HepG2 (cell line): ENCODE measurements around the gene TRIM7. TPM values are rescaled to one million over a fixed set of nuclear protein-coding genes. Genes with fewer than 3 reads are reported as not detected.

Experiments used
- FOXA3 ChIP-seq: IDR thresholded peaks from 2 replicates; pipeline ENCODE4 v1.6.1; 2016; ENCODE audit warnings: missing genetic modification reagents, missing compliant biosample characterization
- NFIC ChIP-seq: IDR thresholded peaks from 2 replicates; pipeline ENCODE4 v1.6.1; 2012; ENCODE audit warnings: mild to moderate bottlenecking, low read length, inconsistent platforms
- RAD51 ChIP-seq: fragments of 450-650 bp; IDR thresholded peaks from 2 replicates; pipeline ENCODE4 v1.6.1; 2016; ENCODE audit warnings: borderline replicate concordance
- RCOR2 ChIP-seq: IDR thresholded peaks from 2 replicates; pipeline ENCODE4 v1.6.1; 2016; ENCODE audit warnings: missing biosample characterization, missing genetic modification reagents
- TAF1 ChIP-seq: sonication (generic); formaldehyde crosslinking; IDR thresholded peaks from 2 replicates; pipeline ENCODE4 v1.4.0; 2020; ENCODE audit warnings: missing genetic modification reagents
- U2AF1 ChIP-seq: fragments of 200-400 bp; formaldehyde crosslinking; optimal IDR thresholded peaks from 2 replicates; pipeline ENCODE3; 2017; ENCODE audit warnings: mild to moderate bottlenecking, low read depth, low read length
- ZBTB7B ChIP-seq: sonication (generic); formaldehyde crosslinking; IDR thresholded peaks from 2 replicates; pipeline ENCODE4 v1.4.0; 2020; ENCODE audit warnings: missing genetic modification reagents
- ZNF205 ChIP-seq: IDR thresholded peaks from 2 replicates; pipeline ENCODE4 v1.6.1; 2018; ENCODE audit warnings: missing biosample characterization, missing genetic modification reagents
- ZNF251 ChIP-seq: sonication (generic); formaldehyde crosslinking; IDR thresholded peaks from 2 replicates; pipeline ENCODE4 v1.9.0; 2021; ENCODE audit warnings: mild to moderate bottlenecking, missing genetic modification reagents
- ZNF280D ChIP-seq: sonication (generic); formaldehyde crosslinking; IDR thresholded peaks from 2 replicates; pipeline ENCODE4 v1.5.1; 2020; ENCODE audit warnings: mild to moderate bottlenecking, missing genetic modification reagents
- ZNF615 ChIP-seq: sonication (generic); formaldehyde crosslinking; IDR thresholded peaks from 2 replicates; pipeline ENCODE4 v1.5.0; 2020; ENCODE audit warnings: mild to moderate bottlenecking, missing genetic modification reagents, borderline replicate concordance
- ZNF652 ChIP-seq: IDR thresholded peaks from 2 replicates; pipeline ENCODE4 v1.6.1; 2016; ENCODE audit warnings: low read depth, borderline replicate concordance
- ZSCAN25 ChIP-seq: sonication (generic); formaldehyde crosslinking; IDR thresholded peaks from 2 replicates; pipeline ENCODE4 v1.8.0; 2022; ENCODE audit warnings: mild to moderate bottlenecking, missing genetic modification reagents
- polyA plus RNA-seq, 8 experiments: library from polyadenylated mRNA; depleted of rRNA in 3 of 8; stranded (reverse) in 7 of 8; unstranded in 1 of 8; fragments of >200 nt; fragmentation: Illumina TruSeq in 4 of 8; extraction: Trizol in 4 of 8; gene quantifications; 2 replicates each; pipeline versions ENCODE4 v1.2.1 to v1.2.3, GENCODE V29; 2011 to 2016; ENCODE audit warnings: low read depth in 4 of 8, missing spikeins in 1 of 8, mixed read lengths in 1 of 8; ENCODE audit not compliant: insufficient read depth in 1 of 8
- total RNA-seq, 5 experiments: library from RNA; depleted of rRNA; stranded (reverse); fragments of >200 nt; fragmentation: Illumina TruSeq; extraction: Trizol; gene quantifications; 2 replicates each; pipeline ENCODE4 v1.2.3, GENCODE V29; 2016; ENCODE audit warnings: low read depth in 1 of 5
- TF ChIP-seq, protein P1 (sequence below): sonication (generic); formaldehyde crosslinking; IDR thresholded peaks from 2 replicates; pipeline ENCODE4 v1.4.0; 2020; ENCODE audit warnings: missing genetic modification reagents
- TF ChIP-seq, protein P2 (sequence below): sonication (generic); formaldehyde crosslinking; IDR thresholded peaks from 2 replicates; pipeline ENCODE4 v1.8.0; 2022; ENCODE audit warnings: missing genetic modification reagents, mild to moderate bottlenecking, inconsistent platforms, borderline replicate concordance
- TF ChIP-seq, protein P3 (sequence below): sonication (generic); formaldehyde crosslinking; IDR thresholded peaks from 2 replicates; pipeline ENCODE4 v1.4.0; 2020; ENCODE audit warnings: missing genetic modification reagents, borderline replicate concordance

The TRIM7 gene
- total and polyA plus RNA-seq, 2 of the 13 experiments (the other 11 are each of a cell fraction or from before 2014, with no cell fraction given), result 0.13 TPM; not detected in 1

DNA sequence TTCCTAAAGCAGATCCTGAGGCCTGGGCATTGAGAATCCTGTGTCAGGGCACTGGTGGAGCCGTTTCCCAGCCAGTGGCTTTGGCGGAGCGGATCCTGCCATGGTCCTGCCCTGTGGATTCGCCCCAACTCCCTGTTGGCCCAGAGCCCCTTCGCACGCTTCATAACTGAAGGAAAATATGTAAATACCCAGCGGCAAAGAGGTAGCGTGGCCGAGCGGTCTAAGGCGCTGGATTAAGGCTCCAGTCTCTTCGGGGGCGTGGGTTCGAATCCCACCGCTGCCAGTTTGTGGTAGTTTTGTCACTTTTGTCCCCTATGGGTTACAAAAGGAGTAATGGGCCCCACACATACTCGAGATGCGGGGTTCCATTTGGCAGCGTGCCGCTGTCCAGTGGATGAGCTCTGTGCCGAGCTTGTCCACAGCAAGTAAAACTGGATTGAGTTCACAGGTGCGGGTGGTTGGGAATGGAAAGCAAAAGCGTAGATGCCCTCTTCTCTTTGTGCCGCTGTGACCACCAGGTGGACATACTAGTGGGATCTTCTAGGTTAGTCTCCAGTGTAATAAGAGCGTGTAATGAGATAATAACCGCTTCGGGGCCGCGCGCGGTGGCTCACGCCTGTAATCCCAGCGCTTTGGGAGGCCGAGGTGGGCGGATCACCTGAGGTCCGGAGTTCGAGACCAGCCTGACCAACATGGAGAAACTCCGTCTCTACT lies 17.3 kb downstream of the TRIM7 start (continued):
- TF ChIP-seq, protein P1, sequence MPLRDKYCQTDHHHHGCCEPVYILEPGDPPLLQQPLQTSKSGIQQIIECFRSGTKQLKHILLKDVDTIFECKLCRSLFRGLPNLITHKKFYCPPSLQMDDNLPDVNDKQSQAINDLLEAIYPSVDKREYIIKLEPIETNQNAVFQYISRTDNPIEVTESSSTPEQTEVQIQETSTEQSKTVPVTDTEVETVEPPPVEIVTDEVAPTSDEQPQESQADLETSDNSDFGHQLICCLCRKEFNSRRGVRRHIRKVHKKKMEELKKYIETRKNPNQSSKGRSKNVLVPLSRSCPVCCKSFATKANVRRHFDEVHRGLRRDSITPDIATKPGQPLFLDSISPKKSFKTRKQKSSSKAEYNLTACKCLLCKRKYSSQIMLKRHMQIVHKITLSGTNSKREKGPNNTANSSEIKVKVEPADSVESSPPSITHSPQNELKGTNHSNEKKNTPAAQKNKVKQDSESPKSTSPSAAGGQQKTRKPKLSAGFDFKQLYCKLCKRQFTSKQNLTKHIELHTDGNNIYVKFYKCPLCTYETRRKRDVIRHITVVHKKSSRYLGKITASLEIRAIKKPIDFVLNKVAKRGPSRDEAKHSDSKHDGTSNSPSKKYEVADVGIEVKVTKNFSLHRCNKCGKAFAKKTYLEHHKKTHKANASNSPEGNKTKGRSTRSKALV, result 0 out of 2 replicates have a peak, but pooled peaks have one; percentile 43
- TF ChIP-seq ZSCAN25 (CRISPR knock-in tag) (no peak), ZNF280D (0 out of 2 replicates have a peak, but pooled peaks have one; percentile 47), RAD51 (no peak), U2AF1 (peak; percentile 79), ZBTB7B (CRISPR knock-in tag) (peak; percentile 69), NFIC (no peak), ZNF615 (CRISPR knock-in tag) (no peak), TAF1 (CRISPR knock-in tag) (peak; percentile 35; the same call in 1 of the 2 replicates), ZNF251 (CRISPR knock-in tag) (no peak), ZNF652 (CRISPR knock-in tag) (no peak), FOXA3 (CRISPR knock-in tag) (peak; percentile 78), ZNF205 (CRISPR knock-in tag) (peak; percentile 70), RCOR2 (peak; percentile 52; the same call in 1 of the 2 replicates)
- TF ChIP-seq, protein P2, sequence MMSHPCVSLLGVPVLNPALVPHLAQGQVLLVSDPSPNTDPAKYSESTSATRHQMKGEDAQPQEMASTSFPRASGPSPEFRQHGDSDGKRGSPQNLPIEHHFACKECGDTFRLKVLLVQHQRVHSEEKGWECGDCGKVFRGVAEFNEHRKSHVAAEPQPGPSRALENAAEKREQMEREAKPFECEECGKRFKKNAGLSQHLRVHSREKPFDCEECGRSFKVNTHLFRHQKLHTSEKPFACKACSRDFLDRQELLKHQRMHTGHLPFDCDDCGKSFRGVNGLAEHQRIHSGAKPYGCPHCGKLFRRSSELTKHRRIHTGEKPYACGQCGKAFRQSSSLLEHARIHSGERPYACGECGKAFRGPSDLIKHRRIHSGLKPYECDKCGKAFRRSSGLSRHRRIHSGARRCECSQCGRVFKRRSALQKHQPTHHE (CRISPR knock-in tag), result no peak; the same call in 1 of the 2 replicates
- TF ChIP-seq, protein P3, sequence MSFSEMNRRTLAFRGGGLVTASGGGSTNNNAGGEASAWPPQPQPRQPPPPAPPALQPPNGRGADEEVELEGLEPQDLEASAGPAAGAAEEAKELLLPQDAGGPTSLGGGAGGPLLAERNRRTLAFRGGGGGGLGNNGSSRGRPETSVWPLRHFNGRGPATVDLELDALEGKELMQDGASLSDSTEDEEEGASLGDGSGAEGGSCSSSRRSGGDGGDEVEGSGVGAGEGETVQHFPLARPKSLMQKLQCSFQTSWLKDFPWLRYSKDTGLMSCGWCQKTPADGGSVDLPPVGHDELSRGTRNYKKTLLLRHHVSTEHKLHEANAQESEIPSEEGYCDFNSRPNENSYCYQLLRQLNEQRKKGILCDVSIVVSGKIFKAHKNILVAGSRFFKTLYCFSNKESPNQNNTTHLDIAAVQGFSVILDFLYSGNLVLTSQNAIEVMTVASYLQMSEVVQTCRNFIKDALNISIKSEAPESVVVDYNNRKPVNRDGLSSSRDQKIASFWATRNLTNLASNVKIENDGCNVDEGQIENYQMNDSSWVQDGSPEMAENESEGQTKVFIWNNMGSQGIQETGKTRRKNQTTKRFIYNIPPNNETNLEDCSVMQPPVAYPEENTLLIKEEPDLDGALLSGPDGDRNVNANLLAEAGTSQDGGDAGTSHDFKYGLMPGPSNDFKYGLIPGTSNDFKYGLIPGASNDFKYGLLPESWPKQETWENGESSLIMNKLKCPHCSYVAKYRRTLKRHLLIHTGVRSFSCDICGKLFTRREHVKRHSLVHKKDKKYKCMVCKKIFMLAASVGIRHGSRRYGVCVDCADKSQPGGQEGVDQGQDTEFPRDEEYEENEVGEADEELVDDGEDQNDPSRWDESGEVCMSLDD (CRISPR knock-in tag), result peak; percentile 87; the same call in 1 of the 2 replicates
